ENCODE results near the gene SGPP2.

Gene SGPP2

DNA sequence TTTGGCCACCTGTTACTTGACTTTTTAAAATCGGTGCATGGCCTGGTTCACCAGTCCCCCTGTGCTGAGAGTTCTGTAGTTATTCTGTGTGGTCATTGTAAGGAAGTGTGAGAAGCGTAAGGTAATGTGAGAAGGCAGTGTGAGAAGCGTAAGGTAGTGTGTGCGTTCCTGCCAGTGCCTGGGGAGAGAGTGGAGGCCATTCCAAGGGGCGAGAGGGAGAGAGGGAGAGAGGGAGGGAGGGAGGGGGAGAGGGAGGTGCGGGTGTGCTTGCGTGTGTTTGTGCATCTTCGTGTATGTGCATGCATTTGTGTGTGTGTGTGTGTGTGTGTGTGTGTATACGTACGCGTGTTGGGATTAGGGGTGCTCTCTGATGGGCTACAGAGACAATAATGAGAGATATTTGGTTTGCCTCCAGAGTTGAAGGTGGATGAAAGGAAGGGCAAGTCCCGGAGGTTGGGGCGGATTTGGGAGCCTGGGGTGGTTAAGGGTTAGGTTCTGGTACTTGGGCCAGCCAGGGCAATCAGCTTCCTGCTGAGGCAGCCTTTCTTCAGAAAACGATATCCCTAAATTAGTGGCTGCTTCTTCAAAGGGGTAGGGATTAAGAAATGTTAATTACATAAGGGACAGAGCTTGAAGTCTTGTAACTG, 53.7 kb downstream of the SGPP2 start:
- DNase-seq, result no peak

DNA sequence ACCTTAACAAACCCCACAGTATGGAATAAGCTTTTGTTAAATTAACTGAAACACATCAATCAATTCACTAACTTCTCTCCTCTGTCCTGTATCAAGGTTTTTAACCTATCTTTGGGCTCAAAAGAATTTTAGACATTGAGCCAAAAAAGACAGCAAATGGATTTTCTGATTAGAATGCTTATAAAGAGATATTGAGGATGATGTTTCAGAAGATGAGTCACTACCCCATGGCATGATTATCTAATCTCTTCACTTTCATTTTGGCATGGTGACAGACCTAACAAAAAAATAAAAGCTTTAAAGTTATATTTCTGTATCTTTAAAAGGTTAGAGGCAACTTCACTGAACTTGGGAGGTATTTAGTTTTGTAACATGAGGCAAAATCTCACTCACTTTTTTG, 55.5 kb downstream of the SGPP2 start:
- DNase-seq, result no peak

DNA sequence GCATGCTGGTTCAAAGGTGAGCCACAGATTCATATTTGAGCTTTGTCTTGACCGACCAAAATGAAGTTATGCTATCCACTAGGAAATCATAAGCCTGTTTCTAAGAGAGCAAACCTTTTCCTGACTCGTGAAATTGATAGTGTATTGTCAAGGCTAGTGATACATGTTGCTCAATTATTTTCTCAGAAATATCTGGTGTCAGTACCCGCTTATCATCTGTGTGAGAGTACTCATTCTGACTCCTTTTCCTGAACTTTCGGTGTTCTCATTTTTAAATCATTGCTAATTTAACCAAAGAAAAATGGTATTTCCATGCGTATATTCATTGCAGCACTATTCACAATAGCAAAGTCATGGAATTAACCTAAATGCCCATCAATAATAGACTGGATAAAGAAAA, 56.2 kb downstream of the SGPP2 start:
- no peak for DNase-seq

- DNase-seq, result no peak
These were observed 57.6 kb downstream of the SGPP2 start for GRCh38 chr2:222481941-222482340.

DNA sequence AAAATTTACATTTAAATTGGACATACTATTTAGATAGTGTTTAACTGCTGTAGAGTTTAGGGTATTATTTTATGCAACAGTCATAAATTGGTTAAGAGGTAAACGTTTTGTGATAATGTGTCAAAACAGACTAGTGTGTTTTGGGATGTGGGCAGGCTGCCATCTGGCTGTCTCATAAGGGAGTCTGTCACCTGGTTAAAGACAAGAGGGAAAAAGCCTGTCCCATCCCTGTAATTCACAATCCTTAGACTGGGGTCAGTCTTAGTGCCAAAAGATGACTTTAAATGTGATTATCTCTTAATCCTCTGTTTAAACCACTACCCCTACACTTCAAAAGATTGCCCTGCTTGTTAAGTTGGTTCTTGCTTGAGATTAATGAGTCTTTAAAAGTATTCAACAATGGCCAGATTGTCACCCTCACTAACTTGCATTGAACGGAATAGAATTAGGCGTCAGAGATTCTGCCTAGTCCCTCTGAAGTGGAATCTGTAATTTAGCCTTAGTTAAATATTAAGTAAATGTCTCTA, 59.2 kb downstream of the SGPP2 start:
- DNase-seq, result no peak

DNA sequence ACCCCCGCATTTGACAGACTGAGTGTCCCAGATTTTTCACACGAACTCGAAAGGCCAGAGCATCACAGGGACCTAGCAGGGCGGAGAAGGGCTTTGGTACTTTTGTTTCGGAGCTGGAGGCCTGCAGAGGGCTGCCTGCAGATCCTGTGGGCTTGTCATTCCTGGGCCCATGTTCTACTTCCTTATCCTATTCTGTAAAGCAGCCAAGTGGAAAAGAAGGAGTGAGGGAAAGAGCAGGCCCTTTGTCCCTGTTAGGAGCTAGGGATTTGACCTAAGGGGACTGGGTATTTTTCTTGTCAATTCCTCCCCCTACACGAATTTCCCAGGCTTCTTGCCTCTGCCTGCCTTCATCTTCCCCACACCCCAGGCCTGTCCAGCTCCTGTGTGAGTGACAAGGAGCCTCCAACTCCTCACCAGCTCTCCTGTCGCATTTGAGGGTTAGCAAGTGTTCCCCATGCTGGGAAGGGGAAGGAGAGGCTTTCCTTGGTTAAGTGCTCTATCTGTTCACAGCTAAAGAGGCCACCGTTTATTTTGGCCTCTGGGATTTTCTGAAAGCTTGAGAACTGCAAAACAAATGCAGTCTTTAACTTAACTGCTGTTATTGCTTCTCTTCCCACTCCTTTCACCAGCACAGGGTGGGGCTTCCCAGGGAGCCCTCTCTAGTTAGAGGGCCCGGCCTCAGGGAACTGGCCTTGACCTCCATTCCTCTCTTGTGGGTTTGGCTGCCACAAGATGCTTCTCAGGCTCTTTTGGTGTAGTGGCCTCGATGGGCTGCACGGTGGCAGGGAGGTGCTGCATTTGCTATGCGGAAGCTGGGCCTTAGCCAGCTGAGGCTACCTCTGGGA, 61.2 kb downstream of the SGPP2 start:
- no peak for DNase-seq

DNA sequence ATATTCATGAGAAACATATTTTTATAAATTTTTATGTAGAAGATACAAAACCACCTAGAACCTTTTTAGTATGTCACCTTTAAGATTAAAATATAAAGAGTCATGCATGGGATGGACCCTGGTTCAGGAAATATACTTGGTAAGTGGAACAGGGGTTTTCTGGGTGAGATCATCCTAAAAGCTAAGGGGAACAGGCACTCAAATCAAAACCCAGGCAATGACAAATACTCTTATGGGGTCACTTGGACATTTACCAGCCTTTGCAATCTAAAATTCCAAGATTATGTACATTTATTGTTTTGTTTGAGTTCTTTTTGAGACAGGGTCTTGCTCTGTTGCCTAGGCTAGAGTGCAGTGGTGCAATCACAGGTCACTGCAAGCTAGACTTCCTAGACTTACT, 65.8 kb downstream of the SGPP2 start:
- no peak for DNase-seq

DNA sequence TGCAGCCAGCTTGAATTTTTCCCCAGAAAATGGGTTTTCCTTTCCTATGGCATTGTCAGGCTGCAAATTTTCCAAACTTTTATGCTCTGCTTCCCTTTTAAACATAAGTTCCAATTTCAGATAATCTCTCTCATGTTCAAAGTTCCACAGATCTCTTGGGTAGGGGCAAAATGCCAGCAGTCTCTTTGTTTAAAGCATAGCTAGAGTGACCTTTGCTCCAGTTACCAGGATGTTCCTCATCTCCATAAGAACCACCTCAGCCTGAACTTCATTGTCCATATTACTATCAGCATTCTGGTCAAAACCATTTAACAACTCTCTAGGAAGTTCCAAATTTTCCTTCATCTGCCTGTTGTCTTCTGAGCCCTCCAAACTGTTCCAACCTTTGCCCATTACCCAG, 68.3 kb downstream of the SGPP2 start:
- DNase-seq, result no peak

- DNase-seq, result no peak
These were observed 69.9 kb downstream of the SGPP2 start for GRCh38 chr2:222494104-222494739.

DNA sequence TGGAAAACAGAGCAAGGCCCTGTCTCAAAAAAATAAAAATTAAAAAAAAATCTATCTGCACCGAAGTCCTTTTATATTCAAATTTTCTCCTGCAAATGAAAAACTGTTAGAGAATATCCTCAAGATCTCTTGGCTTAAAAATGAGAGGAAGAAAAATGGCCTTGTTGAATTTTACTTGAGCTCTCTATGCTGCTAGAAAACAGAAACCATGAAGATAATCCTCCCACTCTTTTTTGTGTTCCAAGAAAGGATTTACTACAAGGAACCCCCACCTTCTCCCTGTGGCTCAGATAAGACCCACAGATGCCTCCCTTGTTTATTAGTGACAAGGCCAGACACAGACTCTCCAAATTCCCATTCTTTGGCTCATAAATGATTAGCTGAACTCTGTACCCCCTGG, 71.0 kb downstream of the SGPP2 start:
- DNase-seq, result no peak

DNA sequence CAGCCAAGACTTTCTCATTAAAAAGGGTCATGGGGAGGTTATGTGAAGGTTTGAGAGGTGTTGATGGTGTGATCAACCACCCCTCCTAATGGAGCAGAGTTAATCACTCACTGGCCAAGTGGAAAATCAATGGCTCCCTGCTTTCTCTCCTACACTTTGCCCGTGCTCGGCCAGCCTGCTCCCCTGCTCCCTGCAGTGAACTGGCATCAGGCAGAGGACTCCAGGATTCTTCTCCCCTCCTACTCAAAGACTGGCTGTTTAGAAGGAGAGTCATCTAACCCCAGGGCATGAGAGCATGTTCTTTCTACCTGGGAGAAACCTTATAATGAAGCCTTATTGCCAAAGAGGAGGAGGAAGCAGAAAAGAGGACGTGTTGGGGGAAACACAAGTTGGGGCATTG, 74.9 kb downstream of the SGPP2 start:
- DNase-seq, result no peak

- no peak for DNase-seq
These were observed 79.8 kb downstream of the SGPP2 start for GRCh38 chr2:222504191-222504590.

DNA sequence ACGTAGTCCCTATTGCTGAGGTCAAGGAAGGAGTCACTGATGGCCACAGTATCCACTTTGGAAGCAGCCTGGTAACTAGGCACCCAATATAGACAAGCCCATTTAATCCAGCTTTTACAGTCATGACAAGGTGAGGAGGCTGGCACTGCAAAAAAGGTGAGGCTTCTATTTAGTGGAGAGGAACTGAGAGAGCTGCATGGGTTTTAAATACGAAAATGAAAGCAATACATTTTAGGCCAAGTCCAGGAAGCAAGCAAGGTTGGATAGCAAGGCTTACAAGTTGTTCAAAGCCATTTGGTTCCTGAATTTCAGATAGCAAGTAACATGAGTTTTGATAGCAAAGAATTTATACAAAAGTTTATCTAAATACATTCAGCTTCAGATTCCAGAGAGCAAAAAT, 80.4 kb downstream of the SGPP2 start:
- no peak for DNase-seq

DNA sequence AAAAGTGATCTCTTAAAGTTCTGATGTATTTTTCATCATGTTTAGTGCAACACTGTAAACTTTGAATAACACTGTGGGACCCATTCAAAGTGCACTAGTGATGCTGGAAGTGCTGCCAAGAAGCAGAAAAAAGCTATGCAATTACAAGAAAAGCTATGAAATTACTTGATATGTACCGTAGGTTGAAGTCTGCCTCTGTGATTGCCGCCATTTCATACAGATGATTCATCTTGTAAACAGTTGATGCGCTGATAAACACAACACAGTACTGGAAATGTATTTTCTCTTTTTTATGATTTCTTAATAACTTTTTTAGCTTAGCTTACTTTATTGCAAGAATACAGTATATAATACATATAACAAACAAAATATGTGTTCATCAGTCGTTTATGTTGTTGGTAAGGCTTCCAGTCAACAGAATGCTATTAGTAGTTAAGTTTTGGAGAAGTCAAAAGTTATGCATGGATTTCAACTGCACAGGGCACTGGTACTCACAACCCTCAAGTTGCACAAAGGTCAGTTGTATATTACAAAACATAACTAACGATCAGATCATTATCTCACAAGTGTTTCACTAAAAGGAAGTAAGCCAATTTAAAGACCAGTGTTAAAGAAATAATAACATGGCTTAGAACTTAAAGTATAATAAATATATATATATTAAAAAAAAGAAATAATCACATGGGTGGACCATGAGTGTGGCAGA, 82.0 kb downstream of the SGPP2 start:
- no peak for DNase-seq

DNA sequence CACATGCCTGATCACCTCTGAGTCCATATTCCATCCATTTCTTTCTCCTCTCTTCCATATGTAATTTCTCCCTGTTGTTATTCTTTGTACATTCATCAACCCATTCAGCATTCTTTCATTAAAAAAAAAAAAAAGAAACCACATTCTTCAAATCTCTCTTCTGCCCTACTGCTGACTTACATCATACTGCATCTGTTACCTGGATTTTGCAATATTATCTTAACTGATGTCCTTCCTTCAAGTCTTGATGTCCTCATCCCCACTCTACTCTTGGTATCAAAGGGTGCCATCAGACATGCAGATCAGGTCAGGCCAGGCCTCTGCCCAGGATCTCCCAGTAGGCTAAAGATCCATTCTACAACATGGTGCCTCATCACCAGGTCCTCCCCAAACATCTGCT, 90.6 kb downstream of the SGPP2 start:
- DNase-seq, result no peak

- DNase-seq, result no peak
These were observed 94.4 kb downstream of the SGPP2 start for GRCh38 chr2:222518570-222519381.

DNA sequence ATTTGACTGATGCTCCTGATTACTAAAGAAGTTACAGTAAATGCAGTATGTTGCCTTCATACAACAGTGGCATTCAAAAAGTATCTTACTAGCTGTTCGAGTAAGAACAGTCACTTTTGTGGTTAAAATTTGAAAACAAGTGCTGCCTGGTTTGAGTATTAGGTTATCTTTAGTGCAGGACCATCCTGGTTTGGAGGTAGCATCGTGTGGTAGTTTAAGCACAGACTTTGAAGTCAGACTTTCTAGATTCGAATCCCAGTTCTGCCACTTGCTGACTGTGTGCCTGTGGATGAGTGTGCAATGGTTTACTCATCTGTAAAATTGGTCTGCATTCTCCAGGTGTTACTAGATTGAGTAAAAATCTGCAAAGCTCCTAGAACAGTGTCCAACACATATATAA, 96.8 kb downstream of the SGPP2 start:
- DNase-seq, result no peak

GRCh38 chr2:222522082-222522481, 97.7 kb downstream of the SGPP2 start:
- no peak for DNase-seq

DNA sequence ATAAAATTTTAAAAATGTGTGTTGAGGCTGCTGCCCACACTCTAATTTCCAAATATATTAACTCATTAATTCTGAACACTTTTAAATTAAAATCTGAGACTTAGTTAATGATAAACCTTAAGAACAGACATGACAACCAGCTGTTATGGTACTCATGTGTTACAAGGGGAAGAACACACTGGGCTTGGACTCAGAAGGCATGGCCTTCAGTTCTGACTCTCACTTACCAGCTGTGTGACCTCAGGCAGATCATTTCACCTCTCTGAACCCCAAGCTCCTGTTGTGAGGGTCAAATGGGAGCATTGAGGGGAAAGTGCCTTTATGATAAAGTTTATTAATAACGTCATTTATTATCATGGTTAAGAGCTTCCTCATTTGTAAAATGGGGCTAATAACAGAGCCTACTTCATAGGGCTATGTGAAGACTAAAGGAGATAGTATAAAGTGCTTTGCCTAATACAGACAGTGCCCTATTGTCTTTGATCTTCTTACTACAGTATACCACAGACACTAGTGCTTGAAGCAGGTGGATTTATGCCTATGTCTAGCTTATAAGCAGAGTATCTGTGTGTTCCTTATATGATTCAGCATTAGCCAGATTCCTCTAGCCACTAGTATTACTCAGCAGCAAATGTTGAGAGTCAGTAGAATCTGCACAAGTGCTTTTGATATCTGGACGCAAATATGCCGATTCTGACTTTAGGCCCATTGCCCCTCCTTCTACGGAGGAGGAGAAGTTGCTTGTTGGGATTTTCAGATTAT, 99.6 kb downstream of the SGPP2 start:
- DNase-seq, result no peak

- DNase-seq, result no peak
These were observed 101.5 kb downstream of the SGPP2 start for GRCh38 chr2:222525811-222526210.

DNA sequence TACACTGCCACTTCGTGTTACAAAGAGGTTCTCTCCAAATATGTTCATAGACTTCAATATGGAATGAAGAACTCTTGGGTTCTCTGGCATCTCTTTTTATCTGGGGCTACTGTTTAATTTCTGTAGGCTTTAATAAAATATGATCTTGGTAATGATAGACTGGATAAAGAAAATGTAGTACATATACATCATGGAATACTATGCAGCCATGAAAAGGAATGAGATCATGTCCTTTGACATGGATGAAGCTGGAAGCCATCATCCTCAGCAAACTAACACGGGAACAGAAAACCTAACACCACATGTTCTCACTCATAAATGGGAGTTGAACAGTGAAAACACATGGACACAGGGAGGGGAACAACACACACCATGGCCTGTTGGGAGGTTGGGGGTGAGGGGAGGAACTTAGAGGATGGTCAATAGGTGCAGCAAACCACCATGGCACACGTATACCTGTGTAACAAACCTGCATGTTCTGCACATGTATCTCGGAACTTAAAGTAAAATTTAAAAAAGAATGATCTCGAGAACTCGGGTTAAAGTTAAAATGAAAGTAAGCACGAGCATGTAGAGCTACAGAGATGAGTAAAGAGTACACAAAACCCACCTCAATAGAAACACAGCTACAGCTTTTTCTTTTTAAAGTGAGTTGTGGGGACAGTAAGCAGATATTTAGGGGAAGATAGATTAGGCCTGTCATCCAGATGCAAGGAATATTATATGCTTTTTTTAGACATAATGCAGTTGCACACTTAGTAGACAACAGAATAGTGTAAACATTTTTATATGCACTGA, 102.3 kb downstream of the SGPP2 start:
- DNase-seq, result no peak
